ENCODE data around the gene NPR1.

Gene NPR1

DNA sequence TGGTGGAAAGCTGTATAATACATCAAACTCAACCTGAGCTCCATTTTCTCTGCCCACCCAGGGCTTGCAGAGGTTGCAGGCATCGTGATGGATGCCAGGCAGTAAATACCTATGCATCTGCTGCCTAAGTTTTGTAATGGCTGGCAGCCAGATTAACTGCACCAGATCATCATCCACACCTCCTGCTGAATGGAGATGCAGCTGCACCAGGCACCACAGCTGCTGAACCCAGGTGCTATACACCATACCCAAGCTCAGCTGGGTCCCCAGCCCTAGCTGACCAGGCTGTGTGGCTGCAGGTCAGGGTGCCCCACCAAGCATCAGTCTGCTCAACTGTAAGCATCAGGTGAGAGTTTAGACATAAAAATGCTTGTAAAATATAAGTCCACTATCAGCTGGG lies 26.7 kb upstream of the NPR1 start:
- H3K27ac ChIP-seq, result no peak overlapping the region
- TF ChIP-seq, protein P1, sequence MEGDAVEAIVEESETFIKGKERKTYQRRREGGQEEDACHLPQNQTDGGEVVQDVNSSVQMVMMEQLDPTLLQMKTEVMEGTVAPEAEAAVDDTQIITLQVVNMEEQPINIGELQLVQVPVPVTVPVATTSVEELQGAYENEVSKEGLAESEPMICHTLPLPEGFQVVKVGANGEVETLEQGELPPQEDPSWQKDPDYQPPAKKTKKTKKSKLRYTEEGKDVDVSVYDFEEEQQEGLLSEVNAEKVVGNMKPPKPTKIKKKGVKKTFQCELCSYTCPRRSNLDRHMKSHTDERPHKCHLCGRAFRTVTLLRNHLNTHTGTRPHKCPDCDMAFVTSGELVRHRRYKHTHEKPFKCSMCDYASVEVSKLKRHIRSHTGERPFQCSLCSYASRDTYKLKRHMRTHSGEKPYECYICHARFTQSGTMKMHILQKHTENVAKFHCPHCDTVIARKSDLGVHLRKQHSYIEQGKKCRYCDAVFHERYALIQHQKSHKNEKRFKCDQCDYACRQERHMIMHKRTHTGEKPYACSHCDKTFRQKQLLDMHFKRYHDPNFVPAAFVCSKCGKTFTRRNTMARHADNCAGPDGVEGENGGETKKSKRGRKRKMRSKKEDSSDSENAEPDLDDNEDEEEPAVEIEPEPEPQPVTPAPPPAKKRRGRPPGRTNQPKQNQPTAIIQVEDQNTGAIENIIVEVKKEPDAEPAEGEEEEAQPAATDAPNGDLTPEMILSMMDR (conservative IDR thresholded peaks at IDR 0.05), result no peak

DNA sequence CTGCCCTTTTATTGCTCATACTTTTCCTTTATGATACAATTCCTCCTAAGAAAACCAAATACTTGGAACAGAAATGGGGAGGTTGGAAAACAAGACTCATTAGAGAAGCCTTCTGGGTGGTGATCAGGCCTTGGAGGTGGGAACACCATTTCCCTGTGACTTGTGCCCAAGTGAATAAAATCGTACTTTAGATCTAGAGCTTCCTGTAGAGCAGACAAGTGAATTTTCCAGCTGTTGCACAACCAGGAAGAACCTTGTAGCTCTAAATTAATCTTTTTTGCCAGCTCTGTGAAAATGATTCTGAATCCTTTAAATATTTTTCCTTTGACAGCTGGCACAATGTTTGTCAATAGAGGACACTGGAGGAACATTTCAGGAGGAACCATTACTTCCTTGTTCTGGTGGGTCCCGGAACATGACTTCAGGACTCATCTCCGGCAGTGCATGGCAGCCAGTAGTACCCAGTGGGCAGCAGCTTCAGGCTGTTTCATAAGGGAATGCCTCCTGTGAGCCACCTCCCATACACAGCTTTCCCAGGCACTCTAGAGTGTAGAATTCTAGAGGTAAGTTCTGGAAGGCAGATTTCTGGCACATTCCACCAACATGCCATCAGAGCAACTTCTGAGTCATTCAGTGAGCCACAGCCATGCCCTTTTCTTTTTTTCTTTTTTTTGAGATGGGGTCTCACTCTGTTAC lies 25.5 kb upstream of the NPR1 start:
- TF ChIP-seq, protein P1 (conservative IDR thresholded peaks at IDR 0.05), result no peak
- no peak overlapping the region for H3K27ac ChIP-seq

GRCh38 chr1:153655333-153655732 lies 23.2 kb upstream of the NPR1 start:
- no peak overlapping the region for H3K27ac ChIP-seq
- TF ChIP-seq, protein P1 (conservative IDR thresholded peaks at IDR 0.05), result no peak

DNA sequence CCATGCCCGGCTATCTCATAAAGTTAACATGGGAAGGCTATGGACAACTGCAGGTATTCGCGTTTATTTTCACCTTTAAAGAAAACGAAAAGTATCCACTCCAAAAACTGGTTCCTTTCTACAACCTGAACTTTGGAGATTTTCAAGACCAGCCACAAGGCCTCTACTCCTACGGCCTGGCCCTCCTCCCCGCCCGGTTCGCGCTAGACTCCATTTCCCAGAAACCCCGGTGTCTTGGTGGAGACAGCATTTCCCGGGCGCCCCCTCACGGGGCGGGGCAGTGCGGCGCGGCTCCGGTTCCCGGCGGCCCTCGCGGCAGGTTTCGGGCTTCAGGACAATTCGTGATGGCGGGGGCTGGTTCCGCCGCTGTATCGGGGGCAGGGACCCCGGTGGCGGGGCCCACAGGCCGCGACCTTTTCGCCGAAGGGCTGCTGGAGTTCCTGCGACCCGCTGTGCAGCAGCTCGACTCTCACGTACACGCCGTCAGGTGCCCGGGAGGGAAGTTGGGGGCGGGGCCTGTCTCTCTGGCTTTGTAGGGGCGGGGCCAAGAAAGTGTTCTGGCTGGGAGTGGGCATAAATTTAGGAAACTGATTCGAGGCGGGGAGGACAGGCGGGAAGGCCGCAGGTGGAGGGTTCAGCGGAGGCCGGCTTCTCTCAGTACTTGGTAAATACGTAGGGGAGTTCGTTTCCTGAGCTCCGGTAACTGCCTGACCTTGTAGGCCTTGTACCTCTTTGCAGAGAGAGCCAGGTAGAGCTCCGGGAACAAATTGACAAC lies 19.9 kb upstream of the NPR1 start, which contains the start of gene SNAPIN:
TSS of gene SNAPIN (plus strand) at position 304 of the 775 bp plus-strand sequence. CDS start at position 345, 41 bp downstream.
- TF ChIP-seq, protein P1 (conservative IDR thresholded peaks at IDR 0.05), result no peak
- H3K27ac ChIP-seq, result peak within 1 kb of the TSS; percentile 91

DNA sequence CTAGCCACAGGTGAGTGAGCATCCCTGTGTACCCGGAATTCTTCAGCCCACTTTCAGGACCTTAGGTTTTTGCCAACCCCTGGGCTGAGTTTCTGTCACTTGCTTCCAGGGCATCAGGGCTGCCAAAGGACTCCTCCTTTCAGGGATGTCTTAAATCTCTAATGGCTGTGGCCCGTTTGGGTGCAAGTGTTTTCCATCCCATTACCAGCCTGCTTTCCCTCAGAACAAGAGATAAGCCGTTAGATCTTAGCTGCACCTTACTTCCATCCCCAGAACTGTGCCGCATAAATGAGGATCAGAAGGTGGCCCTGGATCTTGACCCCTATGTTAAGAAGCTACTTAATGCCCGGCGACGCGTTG lies 19.3 kb upstream of the NPR1 start:
- TF ChIP-seq, protein P1 (conservative IDR thresholded peaks at IDR 0.05), result no peak
- peak overlapping the region; percentile 91 for H3K27ac ChIP-seq

GRCh38 chr1:153659656-153660055 lies 18.8 kb upstream of the NPR1 start:
- peak overlapping the region; percentile 91 for H3K27ac ChIP-seq
- TF ChIP-seq, protein P1 (conservative IDR thresholded peaks at IDR 0.05), result no peak

- H3K27ac ChIP-seq, result no peak overlapping the region
- TF ChIP-seq, protein P1 (conservative IDR thresholded peaks at IDR 0.05), result no peak
Observed at GRCh38 chr1:153661111-153661708, 17.3 kb upstream of the NPR1 start.

Data from VCaP (cell line).